Naive thymus-derived CD4-positive, alpha-beta T cell (primary cell): Measurements from ENCODE around the gene SYT2. TPM values are rescaled to one million over a fixed set of nuclear protein-coding genes. Genes with fewer than 3 reads are reported as not detected.
A peak's percentile ranks its signal among the peaks of the same experiment; 100 is the strongest.

Experiments used
- ATAC-seq: fragments of 150-1000 bp; cut with Tn5 transposase; 2 replicates; pipeline ENCODE4 v1.10.0; 2021; ENCODE audit warnings: mild to moderate bottlenecking, moderate library complexity
- CTCF ChIA-PET: fragments of 350-600 bp; sonication (Branson Sonifier 250); formaldehyde crosslinking; loops from one replicate; lab custom pipeline; 2021; ENCODE audit warnings: antibody characterized with exemption; lab: Charles Lee
- POLR2A ChIA-PET: fragments of 350-600 bp; sonication (Branson Sonifier 250); formaldehyde crosslinking; loops from one replicate; lab custom pipeline; 2021; ENCODE audit warnings: antibody characterized with exemption, inconsistent platforms; lab: Charles Lee
- DNase-seq, 9 donors: peaks; one replicate each; pipeline versions ENCODE4 v3.0.0 to v3.0.0-alpha.2; 2020 to 2022; ENCODE audit warnings: mixed read lengths in 1 of 9
- H3K27ac ChIP-seq: one replicate; pipeline ENCODE4 v1.7.0; 2013; ENCODE audit warnings: mild to moderate bottlenecking, low read depth, low read length, moderate library complexity
- H3K27me3 ChIP-seq, 2 donors: one replicate each; pipeline ENCODE4 v1.7.0; 2013; ENCODE audit warnings: low read length in 2 of 2, mild to moderate bottlenecking in 2 of 2, moderate library complexity in 2 of 2; ENCODE audit not compliant: control insufficient read depth in 2 of 2, insufficient read depth in 2 of 2
- H3K36me3 ChIP-seq, 3 experiments: 1 replicate in 2 of 3; 2 replicates in 1 of 3; pipeline ENCODE4 v1.7.0; 2013; ENCODE audit warnings: low read length in 3 of 3, mild to moderate bottlenecking in 3 of 3, moderate library complexity in 1 of 3; ENCODE audit not compliant: insufficient read depth in 3 of 3, control insufficient read depth in 2 of 3
- H3K4me1 ChIP-seq, 2 donors: one replicate each; pipeline ENCODE4 v1.7.0; 2013; ENCODE audit warnings: low read length in 2 of 2, mild to moderate bottlenecking in 2 of 2, moderate library complexity in 1 of 2; ENCODE audit not compliant: control insufficient read depth in 2 of 2, insufficient read depth in 2 of 2
- H3K4me3 ChIP-seq: 2 replicates; pipeline ENCODE4 v1.7.0; 2013; ENCODE audit warnings: mild to moderate bottlenecking, low read length
- H3K9me3 ChIP-seq, 3 experiments: 1 replicate in 2 of 3; 2 replicates in 1 of 3; pipeline ENCODE4 v1.7.0; 2013; ENCODE audit warnings: low read length in 3 of 3; ENCODE audit not compliant: control insufficient read depth in 2 of 3
- H3K27ac Mint-ChIP-seq, 9 donors: one replicate each; pipeline ENCODE4 v1.8.0; 2020 to 2022; ENCODE audit warnings: mixed read lengths in 9 of 9, mild to moderate bottlenecking in 8 of 9, moderate library complexity in 5 of 9, inconsistent platforms in 2 of 9
- H3K27me3 Mint-ChIP-seq, 5 donors: one replicate each; pipeline ENCODE4 v1.8.0; 2021 to 2022; ENCODE audit warnings: mixed read lengths in 5 of 5, mild to moderate bottlenecking in 1 of 5
- H3K36me3 Mint-ChIP-seq, 5 donors: one replicate each; pipeline ENCODE4 v1.8.0; 2020 to 2022; ENCODE audit warnings: mixed read lengths in 5 of 5, mild to moderate bottlenecking in 3 of 5, inconsistent platforms in 1 of 5
- H3K4me1 Mint-ChIP-seq, 7 donors: one replicate each; pipeline ENCODE4 v1.8.0; 2020 to 2022; ENCODE audit warnings: mixed read lengths in 7 of 7, mild to moderate bottlenecking in 3 of 7, inconsistent platforms in 1 of 7
- H3K4me3 Mint-ChIP-seq, 10 donors: one replicate each; pipeline ENCODE4 v1.8.0; 2020 to 2022; ENCODE audit warnings: mild to moderate bottlenecking in 10 of 10, mixed read lengths in 10 of 10, moderate library complexity in 6 of 10, inconsistent platforms in 2 of 10
- H3K9me3 Mint-ChIP-seq, 11 donors: one replicate each; pipeline ENCODE4 v1.8.0; 2020 to 2022; ENCODE audit warnings: mixed read lengths in 11 of 11, mild to moderate bottlenecking in 4 of 11, inconsistent platforms in 1 of 11, moderate library complexity in 1 of 11
- intact Hi-C, 2 donors: fragments of 100-400 bp; cut with micrococcal nuclease; formaldehyde crosslinking; loops; one replicate each; pipeline ENCODE4 v1.15.1; 2023
- polyA plus RNA-seq, 2 donors: library from polyadenylated mRNA; unstranded; fragments of 300-500 nt; fragmentation: Illumina TruSeq; gene quantifications; one replicate each; pipeline ENCODE4 v1.2.3, GENCODE V29; 2021
- total RNA-seq, 6 experiments: library from RNA in 5 of 6; stranded (reverse) in 5 of 6; gene quantifications; 1 replicate in 5 of 6; 2 replicates in 1 of 6; pipeline ENCODE4 v1.2.3 and lab custom pipeline; 2021 to 2026

SYT2 gene
- total and polyA plus RNA-seq, 7 experiments from 2014 or later, result 0.02 TPM; not detected in 6

DNA sequence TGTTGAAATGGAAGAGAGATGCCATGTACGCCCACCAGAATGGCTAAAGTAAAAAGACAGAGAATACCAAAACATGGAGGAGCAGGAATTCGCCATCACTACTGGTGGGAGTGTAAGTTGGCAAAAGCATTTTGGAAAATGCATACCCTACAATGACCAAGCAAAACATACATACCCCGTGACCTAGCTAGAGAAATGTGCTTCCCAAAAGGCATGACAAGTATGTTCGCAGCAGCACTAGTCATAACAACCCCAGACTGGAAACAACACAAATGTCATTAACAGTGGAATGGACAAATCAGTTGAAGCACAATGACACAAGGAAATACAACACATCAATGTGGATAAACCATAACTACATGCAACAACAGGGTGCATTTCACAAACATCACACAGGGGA lies 27.2 kb downstream of the SYT2 start:
- ATAC-seq (no peak), DNase-seq (no peak)
- Histone ChIP-seq H3K4me1 (no peaks in the 10 kb centered on the region), H3K27me3 (no peaks in the 10 kb centered on the region), H3K27ac (no peak overlapping the region), H3K4me3 (no peak overlapping the region), H3K9me3 (no peaks in the 10 kb centered on the region), H3K36me3 (no peaks in the 10 kb centered on the region)
- Mint-ChIP-seq H3K4me3 (no peak overlapping the region), H3K27me3 (peaks cover 33 to 78% (median 64%) of the 10 kb centered on the region in 5 donors), H3K4me1 (peaks cover 0 to 2% (median 0%) of the 10 kb centered on the region in 7 donors), H3K36me3 (peaks cover 0 to 7% (median 2%) of the 10 kb centered on the region in 5 donors), H3K27ac (no peak overlapping the region), H3K9me3 (peaks cover 0 to 17% (median 7%) of the 10 kb centered on the region in 11 donors)
- POLR2A ChIA-PET, result no interaction called here
- intact Hi-C loops, result no loop called here
- CTCF ChIA-PET, result no interaction called here

DNA sequence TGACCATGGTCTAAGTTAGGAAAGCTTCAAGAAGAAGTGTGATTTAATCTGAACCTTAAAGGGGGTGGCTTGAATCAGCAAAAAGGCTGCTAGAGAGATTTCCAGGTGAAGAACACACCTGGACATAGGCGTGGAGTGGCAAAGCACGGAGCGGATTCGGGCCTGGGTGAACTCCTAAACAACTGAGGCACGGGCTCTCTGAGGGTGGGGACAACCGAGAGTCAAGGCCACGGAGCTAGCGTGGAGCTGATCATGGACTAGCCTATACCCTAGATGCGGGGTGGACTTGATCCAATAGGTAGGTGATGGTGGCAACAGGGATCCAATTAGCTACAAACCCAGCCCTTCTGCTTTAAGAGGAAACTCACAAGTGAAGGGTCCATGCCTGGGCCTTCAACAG lies 27.8 kb downstream of the SYT2 start:
- DNase-seq (no peak), ATAC-seq (no peak)
- H3K9me3 ChIP-seq, result no peaks in the 10 kb centered on the region
- no peak overlapping the region for H3K4me3 Mint-ChIP-seq
- POLR2A ChIA-PET, result no interaction called here
- peaks cover 31 to 76% (median 60%) of the 10 kb centered on the region in 5 donors for H3K27me3 Mint-ChIP-seq
- peaks cover 0 to 7% (median 2%) of the 10 kb centered on the region in 5 donors for H3K36me3 Mint-ChIP-seq
- no peaks in the 10 kb centered on the region for H3K27me3 ChIP-seq
- no peaks in the 10 kb centered on the region for H3K4me1 ChIP-seq
- intact Hi-C loops, result no loop called here
- no peak overlapping the region for H3K27ac Mint-ChIP-seq
- peaks cover 0 to 22% (median 7%) of the 10 kb centered on the region in 11 donors for H3K9me3 Mint-ChIP-seq
- H3K36me3 ChIP-seq, result no peaks in the 10 kb centered on the region
- H3K4me1 Mint-ChIP-seq, result peaks cover 0 to 2% (median 0%) of the 10 kb centered on the region in 7 donors
- CTCF ChIA-PET, result no interaction called here
- no peak overlapping the region for H3K27ac ChIP-seq
- no peak overlapping the region for H3K4me3 ChIP-seq

DNA sequence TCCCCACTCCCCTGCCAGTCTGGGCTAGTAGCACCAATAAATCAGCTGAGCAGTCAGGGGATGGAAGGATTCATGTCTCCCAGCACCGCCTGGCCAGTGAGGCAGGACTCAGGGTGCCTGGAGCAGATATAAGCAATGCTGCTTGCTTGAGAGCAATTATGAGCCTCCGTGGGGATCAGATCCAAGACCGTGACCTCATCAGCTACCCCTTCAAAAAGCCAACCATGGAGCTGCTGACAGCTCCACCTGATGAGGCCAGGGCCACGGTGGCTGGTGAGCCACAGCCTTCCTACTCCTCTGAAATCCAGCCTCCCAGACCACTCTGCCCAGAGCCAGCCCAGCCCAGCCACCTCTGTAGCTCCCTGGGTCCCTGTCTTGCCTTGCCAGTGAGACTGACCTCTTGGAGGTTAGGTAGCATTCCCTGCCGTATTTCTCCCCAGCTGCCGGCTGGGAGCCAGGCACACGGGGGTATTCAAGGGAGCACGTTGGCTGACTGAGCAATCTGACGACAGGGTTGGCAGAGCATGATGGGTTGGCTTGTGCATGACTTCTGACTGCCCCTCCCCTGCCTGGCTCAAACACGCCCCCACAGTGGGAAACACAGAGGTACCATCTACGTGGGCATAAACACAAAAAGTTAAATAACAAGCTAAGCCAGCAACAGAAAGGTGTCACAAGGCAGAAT lies 28.4 kb downstream of the SYT2 start:
- Histone ChIP-seq H3K27ac (no peak overlapping the region), H3K36me3 (no peaks in the 10 kb centered on the region), H3K4me3 (no peak overlapping the region), H3K27me3 (no peaks in the 10 kb centered on the region), H3K4me1 (no peaks in the 10 kb centered on the region), H3K9me3 (no peaks in the 10 kb centered on the region)
- Mint-ChIP-seq H3K9me3 (peaks cover 0 to 28% (median 10%) of the 10 kb centered on the region in 11 donors), H3K27me3 (peaks cover 33 to 70% (median 58%) of the 10 kb centered on the region in 5 donors), H3K27ac (no peak overlapping the region), H3K4me1 (peaks cover 0 to 2% (median 0%) of the 10 kb centered on the region in 7 donors), H3K4me3 (no peak overlapping the region), H3K36me3 (peaks cover 0 to 11% (median 2%) of the 10 kb centered on the region in 5 donors)
- CTCF ChIA-PET, result no interaction called here
- POLR2A ChIA-PET, result no interaction called here
- ATAC-seq (no peak), DNase-seq (no peak)
- intact Hi-C loops, result no loop called here

DNA sequence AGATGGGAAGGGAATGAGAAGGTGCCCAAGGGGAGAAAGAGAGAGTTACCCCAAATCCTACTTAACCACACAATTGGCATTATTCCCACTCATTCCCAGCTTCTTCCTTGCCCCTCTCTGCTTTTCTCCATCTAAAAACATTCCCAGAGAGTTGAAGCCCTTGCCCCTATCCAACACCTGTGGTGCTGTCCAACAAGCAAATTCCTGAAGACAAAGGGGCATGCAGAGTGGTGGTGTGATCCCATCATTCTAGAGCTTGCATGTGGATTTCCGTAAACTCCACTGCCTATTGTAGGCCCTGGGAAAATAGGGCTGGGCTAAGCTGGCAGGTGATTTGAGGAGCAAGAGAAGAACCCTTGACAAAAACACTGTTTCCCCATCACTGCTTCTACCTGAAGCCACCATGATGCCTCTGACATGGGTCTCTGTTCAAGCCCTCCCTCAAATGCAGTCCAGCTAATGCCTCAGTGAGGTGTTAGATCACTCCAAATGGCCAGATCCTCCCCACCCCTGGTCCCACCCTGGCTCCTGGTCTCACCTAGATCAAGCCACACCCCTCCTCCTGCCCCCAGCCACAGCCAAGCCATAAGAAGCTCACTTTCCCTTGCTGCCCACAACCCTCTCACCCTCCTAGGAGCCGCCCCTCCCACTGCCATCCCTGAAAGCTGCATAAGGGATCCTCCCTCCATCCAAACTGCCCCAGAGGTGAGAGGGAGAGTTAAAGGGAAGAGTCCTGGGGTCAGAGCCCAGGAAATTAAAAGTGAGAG lies 29.5 kb downstream of the SYT2 start:
- no peaks in the 10 kb centered on the region for H3K36me3 ChIP-seq
- Mint-ChIP-seq H3K9me3 (peaks cover 0 to 30% (median 13%) of the 10 kb centered on the region in 11 donors), H3K4me1 (peaks cover 0 to 2% (median 0%) of the 10 kb centered on the region in 7 donors), H3K27ac (no peak overlapping the region), H3K36me3 (peaks cover 0 to 12% (median 4%) of the 10 kb centered on the region in 5 donors), H3K27me3 (peaks cover 26 to 68% (median 54%) of the 10 kb centered on the region in 5 donors), H3K4me3 (no peak overlapping the region)
- no peaks in the 10 kb centered on the region for H3K4me1 ChIP-seq
- ChIA-PET POLR2A (no interaction called here), CTCF (interaction anchor here (0.6 kb wide), 1 partner anchor 109 kb away, joined by 3 read pairs; no protein-coding TSS in a partner anchor)
- no peaks in the 10 kb centered on the region for H3K27me3 ChIP-seq
- H3K4me3 ChIP-seq, result no peak overlapping the region
- DNase-seq, result no peak
- intact Hi-C loops, result no loop called here
- H3K9me3 ChIP-seq, result no peaks in the 10 kb centered on the region
- no peak for ATAC-seq
- no peak overlapping the region for H3K27ac ChIP-seq

DNA sequence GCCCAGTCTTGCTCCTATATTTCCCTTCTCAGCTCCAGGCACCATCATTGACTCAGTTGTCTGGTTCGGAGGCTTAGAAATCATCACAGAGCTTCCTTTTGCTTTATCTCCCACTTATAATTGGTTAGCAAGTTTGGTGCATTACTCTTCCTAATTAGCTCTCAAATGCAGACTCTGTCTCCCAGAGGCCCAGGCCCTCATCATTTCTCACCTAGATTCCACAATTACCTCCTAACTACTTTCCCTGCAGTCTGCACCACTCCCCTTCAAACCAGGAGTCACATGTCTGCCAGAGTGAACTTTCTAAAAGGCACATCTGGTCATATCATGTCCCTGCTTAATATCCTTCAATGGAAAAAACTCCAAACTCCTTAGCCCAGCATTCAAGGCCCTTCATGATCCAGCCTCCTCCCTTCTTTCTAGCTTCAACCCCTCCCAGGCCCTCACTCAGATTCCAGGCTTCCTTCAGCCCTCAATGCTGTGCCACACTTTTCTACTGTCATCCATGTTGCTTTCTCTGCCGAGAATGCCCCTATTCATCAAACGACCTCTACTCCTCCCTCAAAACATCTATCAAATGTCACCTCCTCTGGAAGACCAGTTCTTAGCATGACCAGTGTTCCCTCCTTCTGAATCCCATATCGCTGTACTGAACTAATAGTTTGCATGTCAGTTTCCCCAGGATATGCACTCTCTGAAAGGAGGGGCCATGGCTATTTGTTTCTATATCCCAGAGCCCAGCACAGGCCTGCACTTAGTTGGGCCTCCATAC lies 30.7 kb downstream of the SYT2 start:
- H3K4me1 ChIP-seq, result no peaks in the 10 kb centered on the region
- H3K9me3 ChIP-seq, result no peaks in the 10 kb centered on the region
- Mint-ChIP-seq H3K9me3 (peaks cover 0 to 30% (median 13%) of the 10 kb centered on the region in 11 donors), H3K4me1 (peaks cover 0 to 2% (median 0%) of the 10 kb centered on the region in 7 donors), H3K27me3 (peaks cover 29 to 74% (median 54%) of the 10 kb centered on the region in 5 donors), H3K36me3 (peaks cover 0 to 12% (median 4%) of the 10 kb centered on the region in 5 donors), H3K27ac (peak overlapping the region in 2 of 9 donors; percentile 10 to 24), H3K4me3 (no peak overlapping the region)
- no peak overlapping the region for H3K4me3 ChIP-seq
- ChIA-PET CTCF (no interaction called here), POLR2A (no interaction called here)
- intact Hi-C loops, result no loop called here
- no peak for DNase-seq
- no peak overlapping the region for H3K27ac ChIP-seq
- no peak for ATAC-seq
- no peaks in the 10 kb centered on the region for H3K36me3 ChIP-seq
- no peaks in the 10 kb centered on the region for H3K27me3 ChIP-seq

DNA sequence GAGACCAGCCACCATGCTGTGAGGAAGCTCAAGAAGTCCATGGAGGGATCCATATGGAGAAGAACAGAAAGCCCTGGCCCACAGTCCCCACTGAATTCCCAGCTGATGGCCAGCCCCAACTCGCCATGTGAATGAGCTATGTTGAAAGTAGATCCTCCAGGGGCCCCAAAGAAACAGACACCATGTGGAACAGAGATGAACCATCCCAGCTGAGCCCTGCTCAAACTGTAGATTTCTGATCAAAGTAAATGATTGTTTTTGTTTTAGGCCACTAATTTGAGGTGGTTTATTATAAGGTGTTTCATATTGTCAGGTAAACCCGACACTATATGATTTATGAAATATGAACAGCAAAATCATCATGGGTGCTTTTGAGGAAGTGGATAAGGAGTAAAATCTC lies 32.8 kb downstream of the SYT2 start:
- H3K27ac ChIP-seq, result no peak overlapping the region
- Mint-ChIP-seq H3K4me1 (peaks cover 0 to 3% (median 0%) of the 10 kb centered on the region in 7 donors), H3K27ac (no peak overlapping the region), H3K27me3 (peaks cover 31 to 59% (median 42%) of the 10 kb centered on the region in 5 donors), H3K36me3 (peaks cover 0 to 12% (median 7%) of the 10 kb centered on the region in 5 donors), H3K4me3 (no peak overlapping the region), H3K9me3 (peaks cover 3 to 32% (median 13%) of the 10 kb centered on the region in 11 donors)
- H3K4me1 ChIP-seq, result no peaks in the 10 kb centered on the region
- no peaks in the 10 kb centered on the region for H3K9me3 ChIP-seq
- CTCF ChIA-PET, result no interaction called here
- DNase-seq (no peak), ATAC-seq (no peak)
- intact Hi-C loops, result no loop called here
- POLR2A ChIA-PET, result no interaction called here
- H3K36me3 ChIP-seq, result no peaks in the 10 kb centered on the region
- H3K27me3 ChIP-seq, result no peaks in the 10 kb centered on the region
- H3K4me3 ChIP-seq, result no peak overlapping the region
